Measurements from ENCODE around the gene ZCCHC13. TPM values are rescaled to one million over a fixed set of nuclear protein-coding genes. Genes with fewer than 3 reads are reported as not detected.
"Not testable (repeated sequence)": the region's sequence is repeated elsewhere in the genome, so short reads cannot be mapped to it uniquely, and the experiment has no call there.

ZCCHC13 gene
- total RNA-seq, result not detected in 2 replicates

- no peak within 1 kb of the TSS for H3K4me3 ChIP-seq (ENCODE audit: low read depth, low read length)
These were observed at the start of gene ZCCHC13 for GRCh38 chrX:74304016-74304415. ZCCHC13 (plus strand) TSS chrX:74304180; CDS start chrX:74304267, 87 bp downstream.

GRCh38 chrX:74258111-74258510 lies 45.9 kb upstream of the ZCCHC13 start:
- FAIRE-seq; H3K27me3 ChIP-seq (ENCODE audit: control insufficient read depth, insufficient read depth, low read length); DNase-seq (ENCODE audit: low read depth); H3K4me3 ChIP-seq (ENCODE audit: low read depth, low read length); H3K36me3 ChIP-seq (ENCODE audit: control insufficient read depth, insufficient read depth, low read length): not testable (repeated sequence)

More at GRCh38 chrX:74304016-74304415, at the start of gene ZCCHC13:
- TF ChIP-seq CTCF (IDR thresholded peaks at IDR 0.05; ENCODE audit: insufficient read depth, low read length, severe bottlenecking), result no peak
- no peaks in the 10 kb centered on the region for H3K27me3 ChIP-seq (ENCODE audit: control insufficient read depth, insufficient read depth, low read length)
- FAIRE-seq (no peak), DNase-seq (ENCODE audit: low read depth) (no peak)
- no peaks in the 10 kb centered on the region for H3K36me3 ChIP-seq (ENCODE audit: control insufficient read depth, insufficient read depth, low read length)

GRCh38 chrX:74259885-74260491 lies 44.0 kb upstream of the ZCCHC13 start:
- FAIRE-seq (no peak), DNase-seq (ENCODE audit: low read depth) (no peak)
- Histone ChIP-seq H3K4me3 (ENCODE audit: low read depth, low read length) (no peak overlapping the region), H3K27me3 (ENCODE audit: control insufficient read depth, insufficient read depth, low read length) (no peaks in the 10 kb centered on the region), H3K36me3 (ENCODE audit: control insufficient read depth, insufficient read depth, low read length) (no peaks in the 10 kb centered on the region)
- TF ChIP-seq CTCF (IDR thresholded peaks at IDR 0.05; ENCODE audit: insufficient read depth, low read length, severe bottlenecking), result no peak

GRCh38 chrX:74262452-74263209 lies 41.3 kb upstream of the ZCCHC13 start:
- no peak for TF ChIP-seq CTCF (IDR thresholded peaks at IDR 0.05; ENCODE audit: insufficient read depth, low read length, severe bottlenecking)
- Histone ChIP-seq H3K36me3 (ENCODE audit: control insufficient read depth, insufficient read depth, low read length) (no peaks in the 10 kb centered on the region), H3K4me3 (ENCODE audit: low read depth, low read length) (no peak overlapping the region), H3K27me3 (ENCODE audit: control insufficient read depth, insufficient read depth, low read length) (no peaks in the 10 kb centered on the region)
- FAIRE-seq (no peak), DNase-seq (ENCODE audit: low read depth) (peak; percentile 6)

- H3K27me3 ChIP-seq (ENCODE audit: control insufficient read depth, insufficient read depth, low read length), result no peaks in the 10 kb centered on the region
- no peak overlapping the region for H3K4me3 ChIP-seq (ENCODE audit: low read depth, low read length)
- no peaks in the 10 kb centered on the region for H3K36me3 ChIP-seq (ENCODE audit: control insufficient read depth, insufficient read depth, low read length)
- DNase-seq (ENCODE audit: low read depth) (no peak), FAIRE-seq (no peak)
- TF ChIP-seq CTCF (IDR thresholded peaks at IDR 0.05; ENCODE audit: insufficient read depth, low read length, severe bottlenecking), result no peak
These were observed 33.6 kb upstream of the ZCCHC13 start for GRCh38 chrX:74270393-74270792.

GRCh38 chrX:74272230-74272629 lies 31.8 kb upstream of the ZCCHC13 start:
- no peak for FAIRE-seq
- no peaks in the 10 kb centered on the region for H3K36me3 ChIP-seq (ENCODE audit: control insufficient read depth, insufficient read depth, low read length)

More at GRCh38 chrX:74272230-74272629, 31.8 kb upstream of the ZCCHC13 start:
- TF ChIP-seq CTCF (IDR thresholded peaks at IDR 0.05; ENCODE audit: insufficient read depth, low read length, severe bottlenecking), result no peak
- DNase-seq (ENCODE audit: low read depth), result no peak
- Histone ChIP-seq H3K27me3 (ENCODE audit: control insufficient read depth, insufficient read depth, low read length) (no peaks in the 10 kb centered on the region), H3K4me3 (ENCODE audit: low read depth, low read length) (no peak overlapping the region)
